GM23338 (cell line): ENCODE measurements around the gene NCL.

Experiments used
- CTCF ChIP-seq, 2 experiments: fragments of 200-600 bp in 1 of 2; sonication (generic) in 1 of 2; conservative IDR thresholded peaks; 2 replicates each; pipeline versions ENCODE4 v1.5.1 to v1.6.1; 2016 to 2017; ENCODE audit warnings: antibody characterized with exemption in 2 of 2, low read depth in 2 of 2, mild to moderate bottlenecking in 2 of 2, moderate library complexity in 1 of 2
- EZH2phosphoT487 ChIP-seq: fragments of 200-600 bp; sonication (generic); IDR thresholded peaks from one replicate; pipeline ENCODE4 v1.8.1; 2018; ENCODE audit warnings: antibody characterized with exemption; ENCODE audit not compliant: unreplicated experiment
- STAT1 ChIP-seq: IDR thresholded peaks from one replicate; pipeline ENCODE4 v1.6.1; 2016; ENCODE audit warnings: antibody characterized with exemption; ENCODE audit not compliant: unreplicated experiment
- ZNF331 ChIP-seq: fragments of 250-450 bp; sonication (Bioruptor Pico); IDR thresholded peaks from 2 replicates; pipeline ENCODE4 v1.5.0; 2020; ENCODE audit warnings: low read depth, mild to moderate bottlenecking, moderate library complexity

GRCh38 chr2:231433990-231434389 is 30.3 kb downstream of the NCL start:
- TF ChIP-seq STAT1 (no peak), ZNF331 (CRISPR knock-in tag) (no peak), CTCF (conservative IDR thresholded peaks at IDR 0.05; ENCODE audit: low read depth in 2 of 2) (no peak), EZH2phosphoT487 (no peak)
